GM23338 (cell line): ENCODE measurements around the gene FKBP5. TPM values are rescaled to one million over a fixed set of nuclear protein-coding genes. Genes with fewer than 3 reads are reported as not detected.

Source experiments
- ATAC-seq: fragments of 200-7000 bp; cut with Tn5 transposase; 3 replicates; pipeline ENCODE4 v1.9.1; 2020
- DNase-seq: peaks from one replicate; pipeline ENCODE4 v3.0.0-alpha.2; 2015; ENCODE audit warnings: low spot score
- H2AFZ ChIP-seq: fragments of 200-600 bp; sonication (generic); 2 replicates; pipeline ENCODE4 v1.8.0; 2016; ENCODE audit warnings: antibody characterized with exemption, mild to moderate bottlenecking, moderate library complexity
- H3F3A ChIP-seq: fragments of 200-600 bp; sonication (generic); replicated peaks from 2 replicates; pipeline ENCODE4 v1.8.0; 2017; ENCODE audit warnings: antibody characterized with exemption, mixed run types, low read depth
- H3K27ac ChIP-seq: fragments of 200-600 bp; sonication (generic); 2 replicates; pipeline ENCODE4 v1.6.1; 2016; ENCODE audit warnings: low read depth
- H3K27me3 ChIP-seq: fragments of 200-600 bp; sonication (generic); 2 replicates; pipeline ENCODE4 v1.8.0; 2016; ENCODE audit warnings: mild to moderate bottlenecking, mixed run types, moderate library complexity; ENCODE audit not compliant: insufficient read depth
- H3K36me3 ChIP-seq: fragments of 200-600 bp; sonication (generic); 2 replicates; pipeline ENCODE4 v1.8.0; 2016; ENCODE audit warnings: mild to moderate bottlenecking; ENCODE audit not compliant: insufficient read depth
- H3K4me1 ChIP-seq: fragments of 200-600 bp; sonication (generic); 2 replicates; pipeline ENCODE4 v1.8.0; 2016; ENCODE audit warnings: mild to moderate bottlenecking, moderate library complexity; ENCODE audit not compliant: insufficient read depth
- H3K4me2 ChIP-seq: fragments of 200-600 bp; sonication (generic); 2 replicates; pipeline ENCODE4 v1.7.1; 2017; ENCODE audit warnings: mixed run types
- H3K4me3 ChIP-seq: fragments of 200-600 bp; sonication (generic); 2 replicates; pipeline ENCODE4 v1.6.1; 2016; ENCODE audit warnings: mixed run types
- H3K79me2 ChIP-seq: fragments of 200-600 bp; sonication (generic); replicated peaks from 2 replicates; pipeline ENCODE4 v1.8.0; 2017; ENCODE audit warnings: mild to moderate bottlenecking; ENCODE audit not compliant: insufficient read depth
- H3K9me2 ChIP-seq: fragments of 200-600 bp; sonication (generic); 2 replicates; pipeline ENCODE4 v1.8.0; 2017; ENCODE audit not compliant: insufficient read depth
- H4K20me1 ChIP-seq: fragments of 200-600 bp; sonication (generic); replicated peaks from 2 replicates; pipeline ENCODE4 v1.8.0; 2017; ENCODE audit warnings: mild to moderate bottlenecking; ENCODE audit not compliant: insufficient read depth
- H3K27ac Mint-ChIP-seq: 2 replicates; pipeline ENCODE4 v1.8.0; 2020; ENCODE audit warnings: inconsistent platforms, mild to moderate bottlenecking, moderate library complexity, mixed read lengths
- H3K27me3 Mint-ChIP-seq: 3 replicates; pipeline ENCODE4 v1.8.0; 2022; ENCODE audit warnings: low read depth, mild to moderate bottlenecking, moderate library complexity, mixed read lengths, inconsistent platforms; ENCODE audit not compliant: insufficient read depth, poor library complexity
- H3K36me3 Mint-ChIP-seq: 3 replicates; pipeline ENCODE4 v1.8.0; 2021; ENCODE audit warnings: low read depth, mild to moderate bottlenecking, inconsistent platforms, moderate library complexity, mixed read lengths
- H3K4me1 Mint-ChIP-seq: 3 replicates; pipeline ENCODE4 v1.8.0; 2020; ENCODE audit warnings: mild to moderate bottlenecking, inconsistent platforms, mixed read lengths
- H3K4me3 Mint-ChIP-seq: 3 replicates; pipeline ENCODE4 v1.8.0; 2021; ENCODE audit warnings: moderate library complexity, mild to moderate bottlenecking, inconsistent platforms, mixed read lengths
- H3K9me3 Mint-ChIP-seq: 3 replicates; pipeline ENCODE4 v1.8.0; 2020; ENCODE audit warnings: moderate library complexity, mild to moderate bottlenecking, inconsistent platforms, mixed read lengths
- CTCF ChIP-seq, 2 experiments: fragments of 200-600 bp in 1 of 2; sonication (generic) in 1 of 2; conservative IDR thresholded peaks; 2 replicates each; pipeline versions ENCODE4 v1.5.1 to v1.6.1; 2016 to 2017; ENCODE audit warnings: antibody characterized with exemption in 2 of 2, low read depth in 2 of 2, mild to moderate bottlenecking in 2 of 2, moderate library complexity in 1 of 2
- JUNB ChIP-seq: IDR thresholded peaks from one replicate; pipeline ENCODE4 v1.6.1; 2016; ENCODE audit warnings: antibody characterized with exemption; ENCODE audit not compliant: unreplicated experiment
- NANOG ChIP-seq: IDR thresholded peaks from 2 replicates; pipeline ENCODE4 v1.6.1; 2016; ENCODE audit warnings: antibody characterized with exemption, borderline replicate concordance
- REST ChIP-seq: IDR thresholded peaks from one replicate; pipeline ENCODE4 v1.6.1; 2018; ENCODE audit warnings: antibody characterized with exemption; ENCODE audit not compliant: unreplicated experiment
- STAT1 ChIP-seq: IDR thresholded peaks from one replicate; pipeline ENCODE4 v1.6.1; 2016; ENCODE audit warnings: antibody characterized with exemption; ENCODE audit not compliant: unreplicated experiment
- ZNF114 ChIP-seq: fragments of 250-450 bp; sonication (Bioruptor Pico); IDR thresholded peaks from 2 replicates; pipeline ENCODE4 v1.5.0; 2020; ENCODE audit warnings: mild to moderate bottlenecking, moderate library complexity
- polyA plus RNA-seq: library from polyadenylated mRNA; unstranded; fragments of >200 nt; fragmentation: Nextera tagmentation; extraction: Ambion mirVana; gene quantifications from 2 replicates; pipeline ENCODE4 v1.2.1, GENCODE V29; 2016
- total RNA-seq: library from RNA; depleted of rRNA; stranded (reverse); fragments of >200 nt; shearing (Covaris generic); gene quantifications from 2 replicates; pipeline ENCODE4 v1.2.3, GENCODE V29; 2014

The FKBP5 gene
- total and polyA plus RNA-seq, 2 experiments from 2014 or later = 19.8 to 28.6 TPM

DNA sequence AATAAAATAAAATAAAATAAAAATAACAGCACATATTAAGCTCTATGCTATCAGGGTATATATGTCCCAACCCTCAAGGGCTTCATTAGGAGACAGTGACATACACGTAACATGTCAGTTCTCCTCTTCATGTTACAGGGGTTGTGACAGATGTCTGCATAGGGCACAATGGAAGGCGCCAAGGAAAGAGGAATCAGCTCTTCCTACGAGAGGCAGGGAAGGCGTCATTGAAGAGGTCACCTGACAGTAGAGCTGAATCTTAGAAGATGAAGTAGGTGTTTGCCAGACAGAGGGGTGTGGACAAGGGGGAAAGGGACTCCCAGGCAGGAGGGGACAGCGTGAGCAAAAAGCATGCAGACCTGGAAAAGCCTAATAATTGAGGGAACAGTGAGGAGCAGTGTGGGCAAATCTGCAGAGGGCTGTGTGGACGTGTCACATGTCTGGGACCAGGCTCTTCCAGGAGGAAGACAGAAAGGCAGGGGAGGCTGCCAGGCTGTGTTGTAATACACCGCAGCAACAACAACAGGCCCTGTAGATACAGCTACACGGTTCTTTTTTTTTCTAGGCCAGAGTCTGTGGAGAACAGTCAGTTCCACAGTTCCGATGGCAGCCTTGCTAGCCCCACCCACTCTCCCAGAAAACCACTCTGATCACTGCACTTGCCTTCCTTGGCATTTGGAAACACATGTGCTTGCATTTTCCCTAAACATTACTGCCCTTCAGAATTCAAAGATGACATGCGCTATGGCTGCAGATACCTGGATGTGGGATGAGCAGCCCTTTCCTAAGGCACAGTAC lies 2.5 kb upstream of the FKBP5 start:
- H3K27ac Mint-ChIP-seq = no peak overlapping the region
- no peak overlapping the region for H3K4me3 Mint-ChIP-seq

More for the DNA sequence above, 2.5 kb upstream of the FKBP5 start:
- Histone ChIP-seq H3K36me3 (no peaks in the 10 kb centered on the region), H4K20me1 (peaks cover 12% of the 10 kb centered on the region; the same call in 1 of the 2 replicates), H3K79me2 (peaks cover 15% of the 10 kb centered on the region), H3K4me3 (no peak overlapping the region), H3K4me2 (no peak overlapping the region), H3K9me2 (no peaks in the 10 kb centered on the region), H3F3A (peaks cover 14% of the 10 kb centered on the region; the same call in 1 of the 2 replicates), H2AFZ (peak overlapping the region; percentile 76), H3K27me3 (peaks cover 16% of the 10 kb centered on the region), H3K27ac (no peak overlapping the region), H3K4me1 (peaks cover 15% of the 10 kb centered on the region)
- peaks cover 5% of the 10 kb centered on the region for H3K4me1 Mint-ChIP-seq
- DNase-seq (no peak), ATAC-seq (no peak)
- H3K9me3 Mint-ChIP-seq = no peaks in the 10 kb centered on the region
- H3K27me3 Mint-ChIP-seq = peaks cover 9% of the 10 kb centered on the region
- H3K36me3 Mint-ChIP-seq = no peaks in the 10 kb centered on the region
- TF ChIP-seq NANOG (no peak), REST (no peak), ZNF114 (no peak), CTCF (conservative IDR thresholded peaks at IDR 0.05; ENCODE audit: low read depth in 2 of 2) (no peak), JUNB (no peak), STAT1 (no peak)
